Thoracic aorta (tissue), 2 donors: ENCODE data around the gene MAFF. TPM values are rescaled to one million over a fixed set of nuclear protein-coding genes. Genes with fewer than 3 reads are reported as not detected.
"Not testable (repeated sequence)": the region's sequence is repeated elsewhere in the genome, so short reads cannot be mapped to it uniquely, and the experiment has no call there.

Experiments used
- ATAC-seq: fragments of 150-250 bp; one replicate; pipeline ENCODE4 v1.8.0; 2017; ENCODE audit warnings: low read depth; ENCODE audit not compliant: insufficient number of reproducible peaks, low FRiP score
- DNase-seq: peaks from one replicate; pipeline ENCODE4 v3.0.0-alpha.2; 2020; ENCODE audit warnings: low spot score
- H3K27ac ChIP-seq, 2 donors: fragments of 200-600 bp; sonication (generic); 1 replicate in 1 of 2; 2 replicates in 1 of 2; pipeline ENCODE4 v1.5.1; 2016; ENCODE audit warnings: mild to moderate bottlenecking in 2 of 2, moderate library complexity in 2 of 2
- H3K27me3 ChIP-seq: fragments of 200-600 bp; sonication (generic); replicated peaks from 2 replicates; pipeline ENCODE4 v1.6.0; 2016; ENCODE audit warnings: mild to moderate bottlenecking; ENCODE audit not compliant: insufficient read depth
- H3K36me3 ChIP-seq: fragments of 200-600 bp; sonication (generic); one replicate; pipeline ENCODE4 v1.5.1; 2016
- H3K4me1 ChIP-seq, 2 donors: fragments of 200-600 bp; sonication (generic); 1 replicate in 1 of 2; 2 replicates in 1 of 2; pipeline versions ENCODE4 v1.5.1 to v1.6.0; 2016; ENCODE audit warnings: low read depth in 2 of 2, mild to moderate bottlenecking in 1 of 2; ENCODE audit not compliant: control insufficient read depth in 1 of 2
- H3K4me3 ChIP-seq: fragments of 200-600 bp; sonication (generic); 2 replicates; pipeline ENCODE4 v1.5.1; 2016; ENCODE audit warnings: mild to moderate bottlenecking
- H3K9me3 ChIP-seq: fragments of 200-600 bp; sonication (generic); 2 replicates; pipeline ENCODE4 v1.5.1; 2016
- total RNA-seq, 2 donors: library from RNA; depleted of rRNA; stranded (reverse); fragments of >200 nt; gene quantifications; one replicate each; pipeline versions ENCODE4 v1.1.0 to v1.2.3, GENCODE V29; 2016
- TF ChIP-seq, protein P1 (sequence below): fragments of 200-600 bp; sonication (generic); IDR thresholded peaks from one replicate; pipeline ENCODE4 v1.5.1; 2019; ENCODE audit warnings: antibody characterized with exemption

The MAFF gene
- total RNA-seq, 2 donors from 2014 or later: 97.6 to 111 TPM

DNA sequence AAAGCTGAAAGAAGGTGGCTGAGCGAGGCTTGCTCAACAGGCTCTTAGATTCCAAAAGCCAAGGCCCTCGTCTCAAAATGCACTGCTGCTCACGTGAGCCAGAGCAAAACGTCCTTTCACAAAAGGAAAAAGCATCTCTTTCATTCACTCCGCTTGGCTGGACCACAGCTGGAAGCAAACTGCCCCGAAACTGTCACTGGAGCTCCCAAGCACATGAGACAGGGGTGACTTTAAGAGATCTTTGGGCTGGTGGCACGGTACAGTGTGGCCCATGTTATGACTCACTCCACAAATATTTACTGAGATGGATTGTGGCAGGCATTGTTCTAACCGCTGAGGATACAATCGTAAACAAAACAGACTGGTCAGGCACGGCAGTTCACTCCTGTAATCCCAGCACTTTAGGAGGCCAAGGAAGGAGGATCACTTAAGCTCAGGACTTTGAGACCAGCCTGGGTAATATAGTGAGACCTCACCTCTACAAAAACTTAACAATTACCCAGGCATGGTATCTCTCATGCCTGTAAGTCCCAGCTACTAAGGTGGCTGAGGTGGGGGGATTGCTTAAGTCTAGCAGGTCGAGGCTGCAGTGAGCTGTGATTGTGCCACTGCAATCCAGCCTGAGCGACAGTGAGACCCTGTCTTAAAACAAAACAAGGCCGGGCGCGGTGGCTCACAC, 23.7 kb upstream of the MAFF start:
- TF ChIP-seq, protein P1, sequence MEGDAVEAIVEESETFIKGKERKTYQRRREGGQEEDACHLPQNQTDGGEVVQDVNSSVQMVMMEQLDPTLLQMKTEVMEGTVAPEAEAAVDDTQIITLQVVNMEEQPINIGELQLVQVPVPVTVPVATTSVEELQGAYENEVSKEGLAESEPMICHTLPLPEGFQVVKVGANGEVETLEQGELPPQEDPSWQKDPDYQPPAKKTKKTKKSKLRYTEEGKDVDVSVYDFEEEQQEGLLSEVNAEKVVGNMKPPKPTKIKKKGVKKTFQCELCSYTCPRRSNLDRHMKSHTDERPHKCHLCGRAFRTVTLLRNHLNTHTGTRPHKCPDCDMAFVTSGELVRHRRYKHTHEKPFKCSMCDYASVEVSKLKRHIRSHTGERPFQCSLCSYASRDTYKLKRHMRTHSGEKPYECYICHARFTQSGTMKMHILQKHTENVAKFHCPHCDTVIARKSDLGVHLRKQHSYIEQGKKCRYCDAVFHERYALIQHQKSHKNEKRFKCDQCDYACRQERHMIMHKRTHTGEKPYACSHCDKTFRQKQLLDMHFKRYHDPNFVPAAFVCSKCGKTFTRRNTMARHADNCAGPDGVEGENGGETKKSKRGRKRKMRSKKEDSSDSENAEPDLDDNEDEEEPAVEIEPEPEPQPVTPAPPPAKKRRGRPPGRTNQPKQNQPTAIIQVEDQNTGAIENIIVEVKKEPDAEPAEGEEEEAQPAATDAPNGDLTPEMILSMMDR: no peak
- Histone ChIP-seq H3K9me3 (no peaks in the 10 kb centered on the region), H3K27me3 (no peaks in the 10 kb centered on the region), H3K4me1 (peaks cover 12 to 42% of the 10 kb centered on the region in 2 donors), H3K36me3 (no peaks in the 10 kb centered on the region), H3K4me3 (no peak overlapping the region), H3K27ac (peak overlapping the region; percentile 49 to 62)
- ATAC-seq (no peak), DNase-seq (no peak)

DNA sequence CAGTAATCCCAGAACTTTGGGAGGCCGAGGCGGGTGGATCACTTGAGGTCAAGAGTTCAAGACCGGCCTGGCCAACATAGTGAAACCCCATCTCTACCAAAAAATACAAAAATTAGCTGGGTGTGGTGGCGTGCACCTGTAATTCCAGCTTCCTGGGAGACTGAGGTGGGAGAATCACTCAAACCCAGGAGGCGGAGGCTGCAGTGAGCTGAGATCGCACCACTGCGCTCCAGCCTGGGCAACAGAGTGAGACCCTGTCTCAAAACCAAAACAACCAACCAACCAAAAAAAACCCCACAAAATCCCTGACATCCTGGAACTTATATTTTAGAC, 23.2 kb upstream of the MAFF start:
- peak overlapping the region; percentile 49 to 62 for H3K27ac ChIP-seq
- H3K4me3 ChIP-seq, DNase-seq, H3K36me3 ChIP-seq, H3K27me3 ChIP-seq, ATAC-seq, H3K9me3 ChIP-seq: not testable (repeated sequence)
- H3K4me1 ChIP-seq: peaks cover 12 to 37% of the 10 kb centered on the region in 2 donors

DNA sequence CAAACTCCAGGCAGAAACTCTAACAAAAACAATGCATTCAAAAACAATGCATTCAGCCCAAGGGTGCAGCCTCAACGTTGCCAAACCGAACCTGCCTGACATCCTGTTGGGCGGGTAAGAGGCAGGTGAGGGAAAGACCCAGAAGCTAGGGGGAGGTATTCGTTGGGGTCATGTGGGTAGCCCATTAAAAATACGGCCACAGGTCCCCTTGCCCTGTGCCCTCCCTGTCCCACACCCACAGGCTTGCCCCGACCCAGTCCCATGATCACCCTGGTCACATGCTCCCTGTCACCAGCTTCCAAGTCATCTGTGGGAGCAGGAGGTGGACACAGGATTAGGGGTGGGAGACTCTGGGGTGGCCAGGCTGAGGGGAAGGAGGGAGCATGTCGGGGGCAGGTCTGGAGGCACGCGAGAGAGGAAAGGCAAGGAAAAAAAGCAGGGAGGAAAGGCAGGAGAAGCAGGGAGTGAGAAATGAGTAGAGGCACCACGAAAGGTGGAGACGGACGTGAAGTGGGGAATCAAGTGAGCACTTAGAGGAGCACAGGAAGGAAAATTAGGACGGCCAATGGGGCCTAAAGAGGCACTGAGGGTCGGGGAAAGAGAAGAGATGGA, 20.8 kb upstream of the MAFF start:
- ATAC-seq (no peak), DNase-seq (no peak)
- Histone ChIP-seq H3K27me3 (no peaks in the 10 kb centered on the region), H3K4me3 (peak overlapping the region; percentile 76), H3K4me1 (peaks cover 12 to 32% of the 10 kb centered on the region in 2 donors), H3K9me3 (no peaks in the 10 kb centered on the region), H3K27ac (peak overlapping the region; percentile 62 to 82), H3K36me3 (no peaks in the 10 kb centered on the region)
- TF ChIP-seq, protein P1: no peak

DNA sequence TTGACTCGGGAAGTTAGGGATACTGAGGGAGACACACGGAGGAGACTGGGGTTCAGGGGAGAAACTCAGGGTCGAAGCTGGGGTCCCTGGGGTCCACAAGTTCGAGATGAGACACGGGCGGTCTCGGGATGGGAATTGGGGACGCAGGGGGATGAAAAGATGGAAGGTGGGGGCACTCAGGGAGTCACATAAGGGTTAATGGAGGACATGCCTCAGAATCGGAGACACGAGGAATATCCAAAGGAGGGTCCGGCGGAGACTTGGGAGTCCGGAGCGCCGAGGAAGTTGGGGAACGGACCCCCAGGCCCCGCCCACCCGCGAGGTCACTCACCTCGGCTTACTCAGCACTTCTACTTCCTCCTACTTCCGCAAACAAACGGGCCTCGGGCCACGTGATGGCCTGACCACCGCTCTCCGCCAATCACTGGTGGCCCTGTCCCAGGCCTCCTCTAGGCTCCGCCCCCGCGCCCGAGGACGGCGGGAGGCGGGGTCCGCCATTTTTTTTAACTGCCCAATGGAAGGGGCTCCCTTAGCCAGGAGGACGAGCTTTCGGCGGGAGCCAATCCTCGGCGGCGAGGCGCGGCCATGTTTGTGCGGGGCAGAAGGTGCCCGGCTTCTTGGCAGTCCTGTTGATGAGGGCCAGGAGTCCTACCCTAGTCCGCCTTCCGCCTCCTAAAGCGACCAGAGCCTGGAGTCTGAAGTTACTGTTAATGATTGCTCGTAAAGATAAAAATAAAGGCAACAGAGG, 20.2 kb upstream of the MAFF start, which contains the start of gene PLA2G6:
Gene PLA2G6 (minus strand): TSS at position 378 of the 748 bp plus-strand sequence. CDS start 12,404 bp downstream, outside the sequence.
- H3K27ac ChIP-seq: peak within 1 kb of the TSS; percentile 62 to 82
- DNase-seq: peak; percentile 94
- H3K4me1 ChIP-seq: peaks cover 12 to 30% of the 10 kb centered on the region in 2 donors
- H3K27me3 ChIP-seq: no peaks in the 10 kb centered on the region
- ATAC-seq: peak; percentile 87
- H3K9me3 ChIP-seq: no peaks in the 10 kb centered on the region
- H3K36me3 ChIP-seq: no peaks in the 10 kb centered on the region
- H3K4me3 ChIP-seq: peak within 1 kb of the TSS; percentile 76
- TF ChIP-seq, protein P1: no peak

DNA sequence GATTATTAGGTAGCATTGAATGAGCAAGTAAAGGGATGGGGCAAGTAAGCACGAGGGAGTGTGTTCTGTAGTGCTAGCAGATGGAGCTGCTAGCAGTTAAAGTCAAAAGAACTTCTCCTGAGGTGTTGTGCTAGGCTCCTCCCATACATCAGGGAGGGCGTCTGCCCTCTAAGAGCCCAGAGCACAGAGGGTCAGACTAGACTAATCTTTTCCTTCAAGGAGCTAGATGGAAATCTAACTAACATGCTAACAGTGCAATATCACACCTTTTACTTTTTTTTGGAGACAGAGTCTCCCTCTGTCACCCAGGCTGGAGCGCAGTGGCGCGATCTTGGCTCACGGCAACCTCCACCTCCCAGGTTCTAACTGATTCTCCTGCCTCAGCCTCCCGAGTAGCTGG, 17.0 kb upstream of the MAFF start:
- H3K36me3 ChIP-seq: no peaks in the 10 kb centered on the region
- no peak for ATAC-seq
- peaks cover 7 to 16% of the 10 kb centered on the region in 2 donors for H3K4me1 ChIP-seq
- TF ChIP-seq, protein P1: no peak
- no peak for DNase-seq
- no peaks in the 10 kb centered on the region for H3K9me3 ChIP-seq
- no peak overlapping the region for H3K27ac ChIP-seq
- H3K4me3 ChIP-seq: no peak overlapping the region
- H3K27me3 ChIP-seq: no peaks in the 10 kb centered on the region
